K562 (cell line): ENCODE measurements around the gene MARCKSL1. TPM values are rescaled to one million over a fixed set of nuclear protein-coding genes. Genes with fewer than 3 reads are reported as not detected.

Source experiments
- ATAC-seq: fragments of 200-7000 bp; cut with Tn5 transposase; 3 replicates; pipeline ENCODE4 v1.9.1; 2020; ENCODE audit warnings: moderate library complexity
- BruUV-seq: library from RNA; stranded (reverse); fragments of 400-500 nt; replicated peaks from 2 replicates; lab custom pipeline; 2021; lab: Mats Ljungman, UMichigan
- CTCF ChIA-PET: fragments of 300-600 bp; formaldehyde crosslinking; extraction: SDS; loops from one replicate; lab custom pipeline; 2021; ENCODE audit warnings: low intra/inter-chr PET ratio; lab: Yijun Ruan, JAX
- POLR2A ChIA-PET: fragments of 300-600, 350-650 bp; sonication (Branson Sonifier 250); formaldehyde crosslinking; extraction: SDS; loops from one replicate; lab custom pipeline; 2021; ENCODE audit warnings: antibody characterized with exemption, inconsistent platforms; lab: Yijun Ruan, JAX
- DNase-seq, 4 experiments: peaks; one replicate each; pipeline versions ENCODE4 v3.0.0 to v3.0.0-alpha.2; 2011 to 2018; ENCODE audit warnings: low spot score in 3 of 4, mixed read lengths in 3 of 4; ENCODE audit errors: extremely low read depth in 1 of 4
- FAIRE-seq: peaks from 2 replicates; lab custom pipeline; 2011; peaks lifted over from hg19 to GRCh38; lab: Jason Lieb, UNC
- H2AFZ ChIP-seq: 2 replicates; pipeline ENCODE4 v1.6.0; 2011; ENCODE audit warnings: low read depth, low read length, control low read depth, inconsistent platforms
- H3K27ac ChIP-seq: fragments of 200-600 bp; 3 replicates; pipeline ENCODE4 v1.8.0; 2011; ENCODE audit warnings: low read depth, mild to moderate bottlenecking, control low read depth, inconsistent platforms, low read length, moderate library complexity, mixed read lengths; ENCODE audit errors: extremely low read depth
- H3K27me3 ChIP-seq, 2 experiments: fragments of 300-600 bp in 1 of 2; 2 replicates in 1 of 2; 3 replicates in 1 of 2; pipeline versions ENCODE4 v1.6.0 to v1.8.0; 2011; ENCODE audit warnings: inconsistent platforms in 2 of 2, low read length in 2 of 2, mild to moderate bottlenecking in 1 of 2, mixed read lengths in 1 of 2, moderate library complexity in 1 of 2; ENCODE audit not compliant: control insufficient read depth in 2 of 2, insufficient read depth in 2 of 2
- H3K36me3 ChIP-seq: fragments of 300-600 bp; 3 replicates; pipeline ENCODE4 v1.8.0; 2011; ENCODE audit warnings: mild to moderate bottlenecking, low read length, inconsistent platforms; ENCODE audit not compliant: control insufficient read depth, insufficient read depth
- H3K4me1 ChIP-seq, 2 experiments: fragments of 200-600 bp in 1 of 2; replicated peaks in 1 of 2; 2 replicates in 1 of 2; 3 replicates in 1 of 2; pipeline versions ENCODE4 v1.5.1 to v1.8.0; 2011; ENCODE audit warnings: inconsistent platforms in 2 of 2, low read length in 2 of 2, mild to moderate bottlenecking in 1 of 2, mixed read lengths in 1 of 2, moderate library complexity in 1 of 2; ENCODE audit not compliant: control insufficient read depth in 2 of 2, insufficient read depth in 2 of 2
- H3K4me2 ChIP-seq: 2 replicates; pipeline ENCODE4 v1.6.1; 2011; ENCODE audit warnings: low read length, control low read depth, inconsistent platforms, mixed read lengths; ENCODE audit not compliant: insufficient read depth
- H3K4me3 ChIP-seq: fragments of 200-600 bp; sonication (generic), shearing (Covaris generic); 2 replicates; pipeline ENCODE4 v1.5.1; 2016; ENCODE audit warnings: control low read depth, inconsistent platforms
- H3K79me2 ChIP-seq: fragments of 200-600 bp; 3 replicates; pipeline ENCODE4 v1.8.0; 2011; ENCODE audit warnings: low read length, inconsistent platforms; ENCODE audit not compliant: control insufficient read depth, insufficient read depth
- H3K9ac ChIP-seq, 2 experiments: 2 replicates each; pipeline versions ENCODE4 v1.6.0 to v1.6.1; 2011; ENCODE audit warnings: low read depth in 2 of 2, low read length in 2 of 2, control low read depth in 1 of 2, inconsistent platforms in 1 of 2, mild to moderate bottlenecking in 1 of 2, mixed read lengths in 1 of 2; ENCODE audit not compliant: insufficient read depth in 1 of 2
- H3K9me1 ChIP-seq: one replicate; pipeline ENCODE4 v1.6.0; 2011; ENCODE audit warnings: inconsistent platforms, mild to moderate bottlenecking, low read length, moderate library complexity; ENCODE audit not compliant: control insufficient read depth, insufficient read depth
- H3K9me3 ChIP-seq: replicated peaks from 2 replicates; pipeline ENCODE4 v1.5.1; 2011; ENCODE audit warnings: low read depth, low read length, inconsistent platforms; ENCODE audit not compliant: control insufficient read depth, insufficient read depth
- H4K20me1 ChIP-seq: replicated peaks from 2 replicates; pipeline ENCODE4 v1.6.1; 2011; ENCODE audit warnings: low read length, inconsistent platforms, mixed read lengths; ENCODE audit not compliant: control insufficient read depth, insufficient read depth
- CBX1 ChIP-seq: sonication (generic); IDR thresholded peaks from 2 replicates; pipeline ENCODE4 v1.6.1; 2016; ENCODE audit warnings: antibody characterized with exemption, low read depth, mild to moderate bottlenecking
- DEAF1 ChIP-seq: fragments of 450-650 bp; formaldehyde crosslinking; IDR thresholded peaks from 2 replicates; pipeline ENCODE4 v1.4.0; 2020; ENCODE audit warnings: mild to moderate bottlenecking, moderate library complexity
- HOXB6 ChIP-seq: fragments of 250-450 bp; sonication (Bioruptor Pico); IDR thresholded peaks from 2 replicates; pipeline ENCODE4 v1.5.1; 2022; ENCODE audit warnings: mild to moderate bottlenecking, borderline replicate concordance
- ZNF696 ChIP-seq: fragments of 250-450 bp; sonication (Bioruptor Pico); conservative IDR thresholded peaks from 2 replicates; pipeline ENCODE4 v1.4.0; 2020; ENCODE audit warnings: mild to moderate bottlenecking, moderate library complexity
- WGBS: fragments of 100-300 bp; shearing (Covaris generic); methylation state at CpG from one replicate; pipeline ENCODE4 v1.1.6; 2016; ENCODE audit warnings: low coverage, mixed read lengths; ENCODE audit not compliant: insufficient coverage; ENCODE audit errors: missing lambda C conversion rate; 5-methylcytosine and 5-hydroxymethylcytosine counted together
- in situ Hi-C: fragments of 300-500 bp; cut with MboI; formaldehyde crosslinking; loops from 4 replicates; pipeline ENCODE4 v1.15.0; 2018; ENCODE audit warnings: inconsistent platforms, mixed read lengths
- intact Hi-C: fragments of 100-400 bp; cut with micrococcal nuclease; formaldehyde crosslinking; loops from 2 replicates; pipeline ENCODE4 v1.14.2; 2022
- polyA plus RNA-seq, 8 experiments: library from polyadenylated mRNA; depleted of rRNA in 4 of 8; stranded (reverse) in 5 of 8; unstranded in 3 of 8; fragments of >200 nt; fragmentation: Nextera tagmentation in 2 of 8; fragmentation: Illumina TruSeq in 1 of 8; extraction: Ambion mirVana in 2 of 8; extraction: Trizol in 1 of 8; gene quantifications; 2 replicates each; pipeline versions ENCODE4 v1.2.1 to v1.2.3, GENCODE V29; 2011 to 2014; ENCODE audit warnings: inconsistent platforms in 1 of 8, missing spikeins in 1 of 8
- total RNA-seq, 7 experiments: library from RNA; depleted of rRNA in 6 of 7; stranded (reverse); fragments of >200 nt in 6 of 7; fragmentation: Illumina TruSeq in 2 of 7; extraction: Trizol in 2 of 7; gene quantifications; 2 replicates each; pipeline versions ENCODE4 v1.2.1 to v1.2.3, GENCODE V29; 2011 to 2021; ENCODE audit warnings: low replicate concordance in 1 of 7
- TF ChIP-seq, protein P1 (sequence below): fragments of 450-650 bp; conservative IDR thresholded peaks from 2 replicates; pipeline ENCODE4 v1.6.1; 2016; ENCODE audit warnings: missing genetic modification characterization, low read depth, mild to moderate bottlenecking, missing compliant biosample characterization, moderate library complexity
- TF ChIP-seq, protein P2 (sequence below), 2 experiments: fragments of 450-650 bp in 1 of 2; sonication (generic) in 1 of 2; formaldehyde crosslinking in 1 of 2; IDR thresholded peaks; 2 replicates each; pipeline versions ENCODE4 v1.7.1 to v1.9.0; 2016 to 2022; ENCODE audit warnings: inconsistent platforms in 1 of 2, mild to moderate bottlenecking in 1 of 2, missing genetic modification reagents in 1 of 2

The MARCKSL1 gene
- total and polyA plus RNA-seq, 9 of the 15 experiments (the other 6 are each of a cell fraction or from before 2014, with no cell fraction given) = 14.7 to 325 (median 155) TPM

GRCh38 chr1:32291145-32291707, 44.8 kb downstream of the MARCKSL1 start:
- H3K4me1 ChIP-seq = peaks cover 14 to 21% of the 10 kb centered on the region in 2 experiments; a peak in 4 of 5 replicates
- CTCF ChIA-PET = no interaction called here
- TF ChIP-seq CBX1 = no peak
- TF ChIP-seq HOXB6 = 0 out of 2 replicates have a peak, but pooled peaks have one; percentile 34
- TF ChIP-seq, protein P1, sequence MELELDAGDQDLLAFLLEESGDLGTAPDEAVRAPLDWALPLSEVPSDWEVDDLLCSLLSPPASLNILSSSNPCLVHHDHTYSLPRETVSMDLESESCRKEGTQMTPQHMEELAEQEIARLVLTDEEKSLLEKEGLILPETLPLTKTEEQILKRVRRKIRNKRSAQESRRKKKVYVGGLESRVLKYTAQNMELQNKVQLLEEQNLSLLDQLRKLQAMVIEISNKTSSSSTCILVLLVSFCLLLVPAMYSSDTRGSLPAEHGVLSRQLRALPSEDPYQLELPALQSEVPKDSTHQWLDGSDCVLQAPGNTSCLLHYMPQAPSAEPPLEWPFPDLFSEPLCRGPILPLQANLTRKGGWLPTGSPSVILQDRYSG = peak; percentile 67; the same call in 1 of the 2 replicates
- no peak for TF ChIP-seq ZNF696
- TF ChIP-seq, protein P2, sequence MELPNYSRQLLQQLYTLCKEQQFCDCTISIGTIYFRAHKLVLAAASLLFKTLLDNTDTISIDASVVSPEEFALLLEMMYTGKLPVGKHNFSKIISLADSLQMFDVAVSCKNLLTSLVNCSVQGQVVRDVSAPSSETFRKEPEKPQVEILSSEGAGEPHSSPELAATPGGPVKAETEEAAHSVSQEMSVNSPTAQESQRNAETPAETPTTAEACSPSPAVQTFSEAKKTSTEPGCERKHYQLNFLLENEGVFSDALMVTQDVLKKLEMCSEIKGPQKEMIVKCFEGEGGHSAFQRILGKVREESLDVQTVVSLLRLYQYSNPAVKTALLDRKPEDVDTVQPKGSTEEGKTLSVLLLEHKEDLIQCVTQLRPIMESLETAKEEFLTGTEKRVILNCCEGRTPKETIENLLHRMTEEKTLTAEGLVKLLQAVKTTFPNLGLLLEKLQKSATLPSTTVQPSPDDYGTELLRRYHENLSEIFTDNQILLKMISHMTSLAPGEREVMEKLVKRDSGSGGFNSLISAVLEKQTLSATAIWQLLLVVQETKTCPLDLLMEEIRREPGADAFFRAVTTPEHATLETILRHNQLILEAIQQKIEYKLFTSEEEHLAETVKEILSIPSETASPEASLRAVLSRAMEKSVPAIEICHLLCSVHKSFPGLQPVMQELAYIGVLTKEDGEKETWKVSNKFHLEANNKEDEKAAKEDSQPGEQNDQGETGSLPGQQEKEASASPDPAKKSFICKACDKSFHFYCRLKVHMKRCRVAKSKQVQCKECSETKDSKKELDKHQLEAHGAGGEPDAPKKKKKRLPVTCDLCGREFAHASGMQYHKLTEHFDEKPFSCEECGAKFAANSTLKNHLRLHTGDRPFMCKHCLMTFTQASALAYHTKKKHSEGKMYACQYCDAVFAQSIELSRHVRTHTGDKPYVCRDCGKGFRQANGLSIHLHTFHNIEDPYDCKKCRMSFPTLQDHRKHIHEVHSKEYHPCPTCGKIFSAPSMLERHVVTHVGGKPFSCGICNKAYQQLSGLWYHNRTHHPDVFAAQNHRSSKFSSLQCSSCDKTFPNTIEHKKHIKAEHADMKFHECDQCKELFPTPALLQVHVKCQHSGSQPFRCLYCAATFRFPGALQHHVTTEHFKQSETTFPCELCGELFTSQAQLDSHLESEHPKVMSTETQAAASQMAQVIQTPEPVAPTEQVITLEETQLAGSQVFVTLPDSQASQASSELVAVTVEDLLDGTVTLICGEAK (IDR thresholded peaks at IDR 0.05) = peak; percentile 68
- TF ChIP-seq, protein P2 (CRISPR knock-in tag; IDR thresholded peaks at IDR 0.05) = no peak
- 0 out of 2 replicates have a peak, but pooled peaks have one; percentile 43 for TF ChIP-seq DEAF1 (CRISPR knock-in tag)

More at GRCh38 chr1:32291145-32291707, 44.8 kb downstream of the MARCKSL1 start:
- H3K4me3 ChIP-seq = peak overlapping the region; percentile 96
- intact Hi-C loops = no loop called here
- in situ Hi-C loops = no loop called here
- H3K27me3 ChIP-seq = no peaks in the 10 kb centered on the region
- H3K9me3 ChIP-seq = no peaks in the 10 kb centered on the region
- peak overlapping the region; percentile 98 for H2AFZ ChIP-seq
- ATAC-seq (peak; percentile 34), DNase-seq (peak in 2 of 4 experiments; percentile 60 to 73), FAIRE-seq (peak; percentile 59)
- POLR2A ChIA-PET = interaction anchor here (0.7 to 4.7 kb wide), 16 partner anchors 7 to 244 kb away, joined by 3 to 50 read pairs (median 4); partner anchors contain the start of genes IQCC and MARCKSL1
- H3K36me3 ChIP-seq = peaks cover 17% of the 10 kb centered on the region; the same call in 2 of the 3 replicates
- H4K20me1 ChIP-seq = peaks cover 2% of the 10 kb centered on the region; the same call in 1 of the 2 replicates
- H3K9ac ChIP-seq = peak overlapping the region; percentile 81 to 92
- peak overlapping the region; percentile 97 for H3K4me2 ChIP-seq
- peaks cover under 1% of the 10 kb centered on the region for H3K9me1 ChIP-seq
- BruUV-seq = TSS peak; percentile 99
- WGBS = 10% methylated on average over 9 of the region's 10 CpGs
- peak overlapping the region; percentile 96 for H3K27ac ChIP-seq
- peaks cover 49% of the 10 kb centered on the region for H3K79me2 ChIP-seq
